GM19193 (cell line): Measurements from ENCODE around the gene MTHFR.

Source experiments
- POLR2A ChIP-seq: IDR thresholded peaks from 4 replicates; pipeline ENCODE4 v1.6.1; 2011; ENCODE audit not compliant: insufficient read depth, insufficient read length; ENCODE audit errors: extremely low read depth

Gene MTHFR

GRCh38 chr1:11765661-11766428 is 39.9 kb downstream of the MTHFR start:
- TF ChIP-seq POLR2A: no peak

- no peak for TF ChIP-seq POLR2A
Measured at GRCh38 chr1:11764519-11764918, 41.2 kb downstream of the MTHFR start.

- TF ChIP-seq POLR2A: no peak
Measured at GRCh38 chr1:11764115-11764514, 41.6 kb downstream of the MTHFR start.

GRCh38 chr1:11761988-11762406 is 43.8 kb downstream of the MTHFR start, which contains the start of gene C1orf167:
Gene C1orf167 (plus strand): TSS chr1:11762193. CDS start chr1:11764401, 2,208 bp downstream.
- no peak for TF ChIP-seq POLR2A

- TF ChIP-seq POLR2A: no peak
Measured at GRCh38 chr1:11761285-11761684, 44.5 kb downstream of the MTHFR start.

- TF ChIP-seq POLR2A: no peak
Measured at GRCh38 chr1:11759791-11760190, 46.0 kb downstream of the MTHFR start.

- TF ChIP-seq POLR2A: no peak
Measured at GRCh38 chr1:11757047-11757446, 48.7 kb downstream of the MTHFR start.

GRCh38 chr1:11753555-11754208 is 52.1 kb downstream of the MTHFR start:
- no peak for TF ChIP-seq POLR2A

- no peak for TF ChIP-seq POLR2A
Measured at GRCh38 chr1:11752359-11753088, 53.2 kb downstream of the MTHFR start.

- TF ChIP-seq POLR2A: no peak
Measured at GRCh38 chr1:11751087-11751486, 54.7 kb downstream of the MTHFR start.

- TF ChIP-seq POLR2A: no peak
Measured at GRCh38 chr1:11749996-11750395, 55.8 kb downstream of the MTHFR start.

GRCh38 chr1:11749203-11749689 is 56.5 kb downstream of the MTHFR start:
- TF ChIP-seq POLR2A: no peak

- TF ChIP-seq POLR2A: no peak
Measured at GRCh38 chr1:11748294-11749202, 57.2 kb downstream of the MTHFR start.

- TF ChIP-seq POLR2A: no peak
Measured at GRCh38 chr1:11746795-11747487, 58.8 kb downstream of the MTHFR start.

GRCh38 chr1:11746092-11746491 is 59.7 kb downstream of the MTHFR start:
- no peak for TF ChIP-seq POLR2A

GRCh38 chr1:11744287-11744686 is 61.5 kb downstream of the MTHFR start:
- TF ChIP-seq POLR2A: no peak
